Stimulated activated naive CD8-positive, alpha-beta T cell treated with anti-CD3 and anti-CD28 coated beads, Interleukin-15, Interleukin-2, amounts not matched to agents 100 ng/mL and 50 ng/mL, for 24 hours (primary cell): ENCODE data around the gene RALY.

Experiments used
- H3K27ac Mint-ChIP-seq: one replicate; pipeline ENCODE4 v1.8.0; 2021; ENCODE audit warnings: mild to moderate bottlenecking, mixed read lengths
- H3K27me3 Mint-ChIP-seq: one replicate; pipeline ENCODE4 v1.8.0; 2021; ENCODE audit warnings: mixed read lengths
- H3K36me3 Mint-ChIP-seq: one replicate; pipeline ENCODE4 v1.8.0; 2021; ENCODE audit warnings: low read depth, mixed read lengths
- H3K4me1 Mint-ChIP-seq: one replicate; pipeline ENCODE4 v1.8.0; 2021; ENCODE audit warnings: low read depth, mixed read lengths
- H3K4me3 Mint-ChIP-seq: one replicate; pipeline ENCODE4 v1.8.0; 2021; ENCODE audit warnings: mild to moderate bottlenecking, mixed read lengths
- H3K9me3 Mint-ChIP-seq: one replicate; pipeline ENCODE4 v1.8.0; 2021; ENCODE audit warnings: mixed read lengths

The RALY gene

GRCh38 chr20:33993576-33994221 lies at the start of gene RALY:
Gene RALY (plus strand): TSS chr20:33993911. CDS start chr20:34072075, 78,164 bp downstream.
- peaks cover 14% of the 10 kb centered on the region for H3K36me3 Mint-ChIP-seq
- peak within 1 kb of the TSS; percentile 97 for H3K27ac Mint-ChIP-seq
- H3K27me3 Mint-ChIP-seq: no peaks in the 10 kb centered on the region
- H3K4me1 Mint-ChIP-seq: peaks cover 67% of the 10 kb centered on the region
- peak within 1 kb of the TSS; percentile 95 for H3K4me3 Mint-ChIP-seq
- no peaks in the 10 kb centered on the region for H3K9me3 Mint-ChIP-seq

DNA sequence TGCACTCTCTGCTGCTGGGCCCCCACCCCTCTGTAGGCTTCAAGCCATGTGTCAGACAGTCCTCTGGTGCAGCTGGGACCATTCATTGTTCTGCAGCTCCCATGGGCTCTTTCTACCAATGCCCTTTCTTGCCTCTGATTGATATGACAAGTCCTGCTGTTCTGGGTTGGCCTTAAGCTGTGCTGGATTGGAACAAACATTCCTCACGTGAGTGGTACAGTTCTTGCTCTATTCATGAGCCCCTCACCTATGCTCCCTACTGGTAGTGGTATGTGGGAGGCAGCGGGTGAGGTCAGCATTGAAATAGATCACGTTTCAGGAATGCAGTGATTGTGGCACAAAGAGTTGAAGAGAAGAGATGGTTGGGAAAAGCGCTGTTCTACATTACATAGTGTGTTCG lies 48.8 kb upstream of the RALY start:
- H3K27ac Mint-ChIP-seq: no peak overlapping the region
- no peak overlapping the region for H3K4me3 Mint-ChIP-seq
- H3K9me3 Mint-ChIP-seq: peaks cover 6% of the 10 kb centered on the region
- no peaks in the 10 kb centered on the region for H3K27me3 Mint-ChIP-seq
- no peaks in the 10 kb centered on the region for H3K4me1 Mint-ChIP-seq
- no peaks in the 10 kb centered on the region for H3K36me3 Mint-ChIP-seq

- Mint-ChIP-seq H3K4me1 (no peaks in the 10 kb centered on the region), H3K27ac (no peak overlapping the region), H3K27me3 (no peaks in the 10 kb centered on the region), H3K9me3 (peaks cover 6% of the 10 kb centered on the region), H3K4me3 (no peak overlapping the region), H3K36me3 (peaks cover 1% of the 10 kb centered on the region)
Observed at GRCh38 chr20:33945391-33946081, 48.2 kb upstream of the RALY start.

GRCh38 chr20:33947709-33948295 lies 45.9 kb upstream of the RALY start:
- Mint-ChIP-seq H3K9me3 (peaks cover 6% of the 10 kb centered on the region), H3K27me3 (peaks cover 7% of the 10 kb centered on the region), H3K27ac (no peak overlapping the region), H3K36me3 (peaks cover 4% of the 10 kb centered on the region), H3K4me3 (no peak overlapping the region), H3K4me1 (no peaks in the 10 kb centered on the region)

- Mint-ChIP-seq H3K4me3 (no peak overlapping the region), H3K27ac (no peak overlapping the region), H3K27me3 (peaks cover 7% of the 10 kb centered on the region), H3K9me3 (peaks cover 6% of the 10 kb centered on the region), H3K4me1 (no peaks in the 10 kb centered on the region), H3K36me3 (peaks cover 4% of the 10 kb centered on the region)
Observed at GRCh38 chr20:33948480-33948879, 45.2 kb upstream of the RALY start.

DNA sequence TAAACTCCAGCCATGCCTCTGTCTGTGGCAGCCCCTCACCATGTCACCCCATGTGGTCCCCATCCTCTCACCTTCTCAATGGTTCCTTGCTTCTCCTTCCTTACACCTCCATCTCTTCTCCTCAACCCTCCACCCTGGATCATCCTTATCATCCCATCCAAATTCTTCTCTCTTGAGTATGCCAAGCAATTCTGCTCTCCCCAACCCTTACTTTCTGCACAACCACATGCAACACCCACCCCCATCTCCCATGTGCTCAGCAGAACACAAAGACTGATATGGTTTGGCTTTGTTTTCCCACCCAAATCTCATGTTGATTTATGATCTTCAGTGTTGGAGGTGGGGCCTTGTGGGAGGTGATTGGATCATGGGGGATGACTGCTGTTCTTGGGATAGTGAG lies 42.5 kb upstream of the RALY start:
- H3K9me3 Mint-ChIP-seq: peaks cover 6% of the 10 kb centered on the region
- H3K36me3 Mint-ChIP-seq: peaks cover 4% of the 10 kb centered on the region
- H3K4me1 Mint-ChIP-seq: no peaks in the 10 kb centered on the region
- peaks cover 7% of the 10 kb centered on the region for H3K27me3 Mint-ChIP-seq
- H3K27ac Mint-ChIP-seq: no peak overlapping the region
- no peak overlapping the region for H3K4me3 Mint-ChIP-seq

DNA sequence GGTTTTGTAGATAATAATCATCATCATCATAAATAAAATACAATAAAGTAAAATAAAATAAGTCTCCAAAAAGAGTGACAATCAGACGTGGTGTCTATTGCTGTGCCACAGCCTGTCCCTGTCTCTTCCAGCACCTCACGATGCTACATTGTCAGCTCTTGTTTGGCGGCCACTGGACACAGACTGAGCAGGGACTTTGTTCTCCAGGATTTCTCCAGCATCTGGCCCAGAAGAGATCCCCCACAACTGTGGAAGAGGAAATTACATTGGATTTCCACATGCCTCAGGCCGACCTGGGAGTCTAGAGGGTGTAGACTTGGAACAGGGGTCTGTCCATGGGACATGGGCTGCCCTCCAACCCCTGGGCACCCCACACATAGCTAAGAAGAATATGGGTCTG lies 39.2 kb upstream of the RALY start:
- Mint-ChIP-seq H3K27ac (no peak overlapping the region), H3K9me3 (no peaks in the 10 kb centered on the region), H3K4me1 (no peaks in the 10 kb centered on the region), H3K27me3 (peaks cover 7% of the 10 kb centered on the region), H3K4me3 (no peak overlapping the region), H3K36me3 (peaks cover 4% of the 10 kb centered on the region)

DNA sequence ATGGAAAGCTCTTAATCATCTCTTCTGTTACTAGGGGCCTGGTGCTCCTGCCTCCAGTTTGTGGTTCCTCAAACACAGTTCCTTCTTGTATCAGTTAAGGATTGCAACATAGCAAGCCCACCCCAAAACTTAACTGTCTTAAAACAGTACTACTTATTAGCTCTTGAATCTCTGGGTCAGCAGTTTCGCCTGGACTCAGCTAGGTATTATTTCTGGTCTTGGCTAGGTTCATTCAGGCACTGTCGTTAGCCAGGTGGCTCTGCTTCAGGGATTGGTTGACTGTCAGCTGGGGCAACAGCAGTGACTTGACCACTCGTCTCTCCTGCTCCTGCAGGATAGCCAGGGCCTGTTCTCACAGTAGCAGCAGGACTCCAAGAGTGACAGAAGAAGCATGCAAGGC lies 30.0 kb upstream of the RALY start:
- H3K27me3 Mint-ChIP-seq: no peaks in the 10 kb centered on the region
- no peak overlapping the region for H3K4me3 Mint-ChIP-seq
- no peaks in the 10 kb centered on the region for H3K9me3 Mint-ChIP-seq
- H3K27ac Mint-ChIP-seq: no peak overlapping the region
- no peaks in the 10 kb centered on the region for H3K36me3 Mint-ChIP-seq
- H3K4me1 Mint-ChIP-seq: no peaks in the 10 kb centered on the region

- Mint-ChIP-seq H3K9me3 (no peaks in the 10 kb centered on the region), H3K36me3 (no peaks in the 10 kb centered on the region), H3K27ac (no peak overlapping the region), H3K4me3 (no peak overlapping the region), H3K4me1 (no peaks in the 10 kb centered on the region), H3K27me3 (no peaks in the 10 kb centered on the region)
Observed at GRCh38 chr20:33964441-33964840, 29.3 kb upstream of the RALY start.

- Mint-ChIP-seq H3K9me3 (no peaks in the 10 kb centered on the region), H3K4me3 (no peak overlapping the region), H3K4me1 (no peaks in the 10 kb centered on the region), H3K27me3 (no peaks in the 10 kb centered on the region), H3K27ac (no peak overlapping the region), H3K36me3 (no peaks in the 10 kb centered on the region)
Observed at GRCh38 chr20:33967126-33967525, 26.6 kb upstream of the RALY start.

GRCh38 chr20:33969563-33969962 lies 24.1 kb upstream of the RALY start:
- no peaks in the 10 kb centered on the region for H3K9me3 Mint-ChIP-seq
- no peak overlapping the region for H3K4me3 Mint-ChIP-seq
- no peaks in the 10 kb centered on the region for H3K27me3 Mint-ChIP-seq
- H3K36me3 Mint-ChIP-seq: no peaks in the 10 kb centered on the region
- no peak overlapping the region for H3K27ac Mint-ChIP-seq
- no peaks in the 10 kb centered on the region for H3K4me1 Mint-ChIP-seq

DNA sequence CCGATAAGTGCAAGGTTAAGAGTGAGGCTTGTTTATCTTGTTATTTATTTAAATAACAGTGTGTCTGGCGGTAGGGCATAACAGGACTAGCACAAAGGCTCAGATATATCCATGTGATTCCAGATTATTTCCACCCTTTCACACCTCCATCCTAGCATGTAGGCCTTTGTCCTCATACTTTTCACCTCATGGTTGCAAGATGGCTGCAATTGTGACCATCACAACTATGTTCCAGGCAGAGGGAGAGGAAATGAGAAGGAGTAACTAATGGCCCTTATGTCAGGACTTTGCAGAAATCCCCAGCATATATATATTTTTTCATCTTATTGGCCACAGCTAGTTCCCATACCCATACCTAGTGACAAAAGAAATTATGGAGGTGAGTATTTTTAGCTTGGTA lies 23.5 kb upstream of the RALY start:
- Mint-ChIP-seq H3K9me3 (no peaks in the 10 kb centered on the region), H3K4me1 (no peaks in the 10 kb centered on the region), H3K27ac (no peak overlapping the region), H3K36me3 (no peaks in the 10 kb centered on the region), H3K27me3 (no peaks in the 10 kb centered on the region), H3K4me3 (no peak overlapping the region)

DNA sequence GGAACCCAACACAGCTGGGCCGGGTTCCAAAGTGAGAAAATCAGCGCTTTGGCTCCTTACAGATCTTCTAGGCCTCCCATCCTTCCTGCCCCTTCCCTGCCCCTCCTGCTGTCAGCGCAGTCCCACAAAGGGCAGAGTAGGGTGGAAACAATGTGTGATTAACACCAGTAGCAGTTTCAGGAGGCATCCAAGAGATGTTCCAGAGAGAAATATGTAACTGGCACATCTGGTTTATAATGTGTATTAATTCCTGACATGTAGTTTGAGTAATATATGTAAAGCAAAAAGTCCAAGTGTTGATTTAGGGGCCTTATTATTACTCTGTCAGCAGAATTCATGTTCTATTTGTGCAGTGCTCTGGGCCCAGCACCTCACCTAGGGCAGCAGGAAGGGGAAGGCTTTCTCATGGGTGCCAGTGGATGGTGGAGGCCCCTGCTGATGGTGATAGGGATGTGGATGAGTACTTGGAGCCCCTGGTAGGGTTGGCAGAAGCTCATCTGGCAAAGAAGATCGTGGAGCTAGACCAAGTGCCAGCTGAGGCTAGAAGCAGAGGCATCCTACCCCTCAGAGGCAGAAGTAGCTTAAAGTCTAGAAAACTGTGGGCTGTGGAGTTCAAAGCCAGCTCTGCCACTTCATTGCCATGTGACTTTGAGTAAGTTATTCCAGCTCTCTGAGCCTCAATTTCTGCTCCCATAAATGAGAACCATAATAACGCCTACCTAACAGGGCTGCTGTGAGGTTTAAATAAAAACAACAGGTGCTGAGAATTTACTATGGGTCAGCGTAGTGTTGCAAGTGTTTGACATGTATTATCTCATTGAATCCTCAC lies 22.4 kb upstream of the RALY start:
- H3K27ac Mint-ChIP-seq: no peak overlapping the region
- H3K4me1 Mint-ChIP-seq: no peaks in the 10 kb centered on the region
- H3K27me3 Mint-ChIP-seq: no peaks in the 10 kb centered on the region
- H3K4me3 Mint-ChIP-seq: no peak overlapping the region
- no peaks in the 10 kb centered on the region for H3K9me3 Mint-ChIP-seq
- no peaks in the 10 kb centered on the region for H3K36me3 Mint-ChIP-seq

DNA sequence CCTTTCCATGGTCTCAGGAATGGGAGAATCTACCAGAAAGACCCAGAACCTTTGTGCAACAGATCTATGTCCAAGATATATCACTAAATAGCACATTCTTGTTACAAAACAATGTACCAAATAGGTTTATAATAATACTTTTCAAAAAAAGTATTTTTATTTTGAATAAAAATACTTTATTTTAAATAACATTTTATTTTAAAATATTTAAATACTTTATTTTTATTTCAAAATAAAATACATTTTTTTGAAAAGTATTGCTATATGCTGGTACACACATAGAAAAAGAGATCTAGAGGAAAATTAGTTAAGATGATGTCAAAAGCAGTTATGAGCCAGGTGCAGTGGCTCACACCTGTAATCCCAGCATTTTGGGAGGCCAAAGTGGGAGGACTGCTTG lies 16.8 kb upstream of the RALY start:
- H3K27ac Mint-ChIP-seq: no peak overlapping the region

DNA sequence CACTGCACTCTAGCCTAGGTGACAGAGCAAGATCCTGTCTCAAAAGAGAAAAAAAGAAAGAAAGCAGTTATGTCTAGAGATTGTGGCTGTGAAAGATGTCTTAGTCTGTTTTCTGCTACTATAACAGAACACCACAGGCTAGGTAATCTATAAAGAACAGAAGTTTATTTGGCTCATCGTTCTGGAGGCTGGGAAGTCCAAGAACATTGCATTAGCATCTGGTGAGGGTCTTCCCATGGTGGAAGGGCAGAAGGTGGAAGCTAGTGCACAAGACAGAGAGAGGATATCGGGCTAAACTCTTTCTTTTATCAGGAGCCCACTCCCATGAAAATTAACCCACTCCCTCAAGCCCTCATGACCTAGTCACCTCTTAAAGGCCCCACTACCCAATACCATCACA lies 16.2 kb upstream of the RALY start:
- Mint-ChIP-seq H3K9me3 (no peaks in the 10 kb centered on the region), H3K27ac (no peak overlapping the region), H3K27me3 (peaks cover 11% of the 10 kb centered on the region), H3K4me3 (no peak overlapping the region), H3K36me3 (no peaks in the 10 kb centered on the region), H3K4me1 (no peaks in the 10 kb centered on the region)

More for the DNA sequence above, 16.8 kb upstream of the RALY start:
- Mint-ChIP-seq H3K4me3 (no peak overlapping the region), H3K9me3 (no peaks in the 10 kb centered on the region), H3K4me1 (no peaks in the 10 kb centered on the region), H3K27me3 (peaks cover 11% of the 10 kb centered on the region), H3K36me3 (no peaks in the 10 kb centered on the region)
